OCI-LY3 (cell line): ENCODE results near the gene FIBCD1.

Source experiments
- H2AFZ ChIP-seq: fragments of 200-600, 300-600 bp; shearing (Covaris generic); 2 replicates; pipeline ENCODE4 v1.6.0; 2014; ENCODE audit warnings: antibody characterized with exemption, low read depth, low read length
- H3K27ac ChIP-seq: fragments of 200-600, 300-600 bp; sonication (generic); 2 replicates; pipeline ENCODE4 v1.5.1; 2014; ENCODE audit warnings: mild to moderate bottlenecking, low read length, moderate library complexity, mixed read lengths
- H3K27me3 ChIP-seq: fragments of 200-600, 300-600 bp; sonication (generic); 2 replicates; pipeline ENCODE4 v1.6.1; 2014; ENCODE audit warnings: low read depth, low read length, mixed read lengths
- H3K36me3 ChIP-seq: fragments of 200-600, 300-600 bp; sonication (generic); replicated peaks from 2 replicates; pipeline ENCODE3; 2014; ENCODE audit warnings: low read depth, low read length, mixed read lengths
- H3K4me1 ChIP-seq: fragments of 300-600, 200-600 bp; sonication (generic); 2 replicates; pipeline ENCODE4 v1.6.1; 2014; ENCODE audit warnings: low read length, mixed read lengths
- H3K4me2 ChIP-seq: fragments of 200-600, 300-600 bp; sonication (generic); 2 replicates; pipeline ENCODE4 v1.6.1; 2014; ENCODE audit warnings: low read length, mixed read lengths
- H3K4me3 ChIP-seq: fragments of 300-600, 200-600 bp; sonication (generic); 2 replicates; pipeline ENCODE4 v1.5.1; 2014; ENCODE audit warnings: antibody characterized with exemption, mild to moderate bottlenecking, low read length, moderate library complexity
- H3K79me2 ChIP-seq: fragments of 300-600, 200-600 bp; shearing (Covaris generic); 2 replicates; pipeline ENCODE4 v1.6.1; 2014; ENCODE audit warnings: mild to moderate bottlenecking, low read length, mixed read lengths
- H3K9ac ChIP-seq: fragments of 300-600, 200-600 bp; shearing (Covaris generic); 2 replicates; pipeline ENCODE4 v1.6.0; 2014; ENCODE audit warnings: mild to moderate bottlenecking, low read length, moderate library complexity
- H3K9me3 ChIP-seq: fragments of 200-600, 300-600 bp; shearing (Covaris generic); 2 replicates; pipeline ENCODE4 v1.6.1; 2014; ENCODE audit warnings: low read length, mixed read lengths; ENCODE audit not compliant: insufficient read depth
- H4K20me1 ChIP-seq: fragments of 200-600, 300-600 bp; sonication (generic); 2 replicates; pipeline ENCODE4 v1.6.1; 2016; ENCODE audit warnings: low read length, mixed read lengths; ENCODE audit not compliant: insufficient read depth
- CTCF ChIP-seq: fragments of 200-600, 300-600 bp; sonication (generic); IDR thresholded peaks from 2 replicates; pipeline ENCODE4 v1.5.1; 2014; ENCODE audit warnings: antibody characterized with exemption, low read length, low read depth
- EZH2phosphoT487 ChIP-seq: fragments of 200-600 bp; shearing (Covaris generic); IDR thresholded peaks from 2 replicates; pipeline ENCODE4 v1.6.1; 2018; ENCODE audit warnings: antibody characterized with exemption, mixed run types, low read depth

Gene FIBCD1

DNA sequence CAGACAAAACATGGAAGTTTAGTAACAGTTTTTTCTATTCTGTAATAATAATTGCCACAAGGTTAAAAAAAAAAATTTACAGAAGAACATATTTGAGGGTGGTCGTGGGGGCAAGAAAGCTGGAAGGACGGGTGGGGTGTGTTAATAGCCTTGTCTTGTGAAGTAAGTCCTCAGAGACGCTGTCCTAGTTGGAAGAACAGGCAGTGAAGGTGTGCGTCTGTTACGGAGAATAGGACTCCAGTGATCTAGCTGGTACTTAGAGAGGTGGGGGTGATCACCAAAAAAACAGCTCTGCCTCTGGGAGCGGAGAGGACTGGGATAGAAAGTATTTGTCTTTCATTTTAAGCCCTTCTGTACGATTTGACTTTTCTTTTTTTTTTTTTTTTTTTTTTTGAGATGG is 86.2 kb downstream of the FIBCD1 start:
- Histone ChIP-seq H3K4me3 (no peak overlapping the region), H3K9ac (no peak overlapping the region), H3K27me3 (no peaks in the 10 kb centered on the region), H3K36me3 (peaks cover 32% of the 10 kb centered on the region), H3K9me3 (no peaks in the 10 kb centered on the region), H3K27ac (no peak overlapping the region), H2AFZ (no peak overlapping the region), H3K4me1 (no peaks in the 10 kb centered on the region), H4K20me1 (peaks cover 14% of the 10 kb centered on the region; the same call in 1 of the 2 replicates), H3K4me2 (no peak overlapping the region), H3K79me2 (peaks cover 50% of the 10 kb centered on the region)
- no peak for TF ChIP-seq CTCF
- TF ChIP-seq EZH2phosphoT487 = no peak
